GM10847 (cell line): ENCODE data around the gene FCF1.

Experiments used
- POLR2A ChIP-seq: IDR thresholded peaks from 2 replicates; pipeline ENCODE4 v1.6.1; 2011; ENCODE audit not compliant: insufficient read length; ENCODE audit errors: extremely low read depth

Gene FCF1

GRCh38 chr14:74735125-74735524 is 22.2 kb downstream of the FCF1 start:
- no peak for TF ChIP-seq POLR2A

- TF ChIP-seq POLR2A, result no peak
Measured at GRCh38 chr14:74737753-74738325, 24.9 kb downstream of the FCF1 start.

GRCh38 chr14:74739293-74740030 is 26.5 kb downstream of the FCF1 start:
- TF ChIP-seq POLR2A, result no peak

GRCh38 chr14:74747237-74747636 is 34.3 kb downstream of the FCF1 start:
- no peak for TF ChIP-seq POLR2A

GRCh38 chr14:74754157-74754556 is 41.2 kb downstream of the FCF1 start:
- TF ChIP-seq POLR2A, result no peak

- no peak for TF ChIP-seq POLR2A
Measured at GRCh38 chr14:74754899-74755298, 42.0 kb downstream of the FCF1 start.

- no peak for TF ChIP-seq POLR2A
Measured at GRCh38 chr14:74756326-74756725, 43.4 kb downstream of the FCF1 start.

- peak; percentile 93 for TF ChIP-seq POLR2A
Measured at GRCh38 chr14:74762917-74763802, 50.2 kb downstream of the FCF1 start, which contains the start of gene YLPM1. YLPM1 (plus strand) TSS chr14:74763316; CDS start chr14:74763490, 174 bp downstream.

GRCh38 chr14:74763803-74764531 is 51.0 kb downstream of the FCF1 start:
- no peak for TF ChIP-seq POLR2A

- TF ChIP-seq POLR2A, result no peak
Measured at GRCh38 chr14:74765721-74766120, 52.8 kb downstream of the FCF1 start.

- no peak for TF ChIP-seq POLR2A
Measured at GRCh38 chr14:74771399-74771798, 58.5 kb downstream of the FCF1 start.

GRCh38 chr14:74784634-74785033 is 71.7 kb downstream of the FCF1 start:
- no peak for TF ChIP-seq POLR2A

- no peak for TF ChIP-seq POLR2A
Measured at GRCh38 chr14:74785056-74785613, 72.2 kb downstream of the FCF1 start.

GRCh38 chr14:74786796-74787315 is 73.9 kb downstream of the FCF1 start:
- TF ChIP-seq POLR2A, result no peak
